HepG2 (cell line): ENCODE data around the gene IQCE. TPM values are rescaled to one million over a fixed set of nuclear protein-coding genes. Genes with fewer than 3 reads are reported as not detected.

ENCODE experiments used
- DPF2 ChIP-seq: sonication (generic); formaldehyde crosslinking; IDR thresholded peaks from 2 replicates; pipeline ENCODE4 v1.4.0; 2020; ENCODE audit warnings: mild to moderate bottlenecking, low read depth, missing genetic modification reagents, borderline replicate concordance
- EHMT2 ChIP-seq: fragments of 200-600 bp; sonication (generic); IDR thresholded peaks from 2 replicates; pipeline ENCODE4 v1.7.0; 2017; ENCODE audit warnings: antibody characterized with exemption, low read depth, low read length, borderline replicate concordance
- FOXO1 ChIP-seq: sonication (generic); formaldehyde crosslinking; IDR thresholded peaks from 2 replicates; pipeline ENCODE4 v1.4.0; 2020; ENCODE audit warnings: missing genetic modification reagents
- GFI1 ChIP-seq: sonication (generic); formaldehyde crosslinking; IDR thresholded peaks from 2 replicates; pipeline ENCODE4 v1.5.0; 2020; ENCODE audit warnings: missing genetic modification reagents, mild to moderate bottlenecking, borderline replicate concordance
- HMGA1 ChIP-seq: sonication (generic); formaldehyde crosslinking; conservative IDR thresholded peaks from 2 replicates; pipeline ENCODE4 v1.4.0; 2020; ENCODE audit warnings: missing genetic modification reagents
- HOXD1 ChIP-seq: sonication (generic); formaldehyde crosslinking; IDR thresholded peaks from 2 replicates; pipeline ENCODE4 v1.5.0; 2020; ENCODE audit warnings: missing genetic modification reagents
- MED13 ChIP-seq: sonication (generic); formaldehyde crosslinking; IDR thresholded peaks from 2 replicates; pipeline ENCODE4 v1.5.0; 2020; ENCODE audit warnings: missing genetic modification reagents
- NFE2 ChIP-seq: sonication (generic); formaldehyde crosslinking; IDR thresholded peaks from 2 replicates; pipeline ENCODE4 v1.4.0; 2020; ENCODE audit warnings: missing genetic modification reagents
- PAF1 ChIP-seq: IDR thresholded peaks from 2 replicates; pipeline ENCODE4 v1.6.1; 2016; ENCODE audit warnings: missing genetic modification reagents, missing compliant biosample characterization
- PBX2 ChIP-seq: IDR thresholded peaks from 2 replicates; pipeline ENCODE4 v1.6.1; 2016; ENCODE audit warnings: control low read depth
- PITX1 ChIP-seq: sonication (generic); formaldehyde crosslinking; IDR thresholded peaks from 2 replicates; pipeline ENCODE4 v1.5.1; 2020; ENCODE audit warnings: mild to moderate bottlenecking, missing genetic modification reagents
- RFXANK ChIP-seq: IDR thresholded peaks from 2 replicates; pipeline ENCODE4 v1.6.1; 2016
- SAFB2 ChIP-seq: sonication (generic); formaldehyde crosslinking; IDR thresholded peaks from 2 replicates; pipeline ENCODE4 v1.5.1; 2020; ENCODE audit warnings: missing genetic modification reagents, low read depth, mild to moderate bottlenecking, borderline replicate concordance
- SNRNP70 ChIP-seq: fragments of 200-400 bp; formaldehyde crosslinking; IDR thresholded peaks from 2 replicates; pipeline ENCODE4 v1.6.1; 2017; ENCODE audit warnings: mild to moderate bottlenecking, low read depth, low read length, moderate library complexity
- SP2 ChIP-seq: sonication (generic); formaldehyde crosslinking; IDR thresholded peaks from 2 replicates; pipeline ENCODE4 v1.5.1; 2020; ENCODE audit warnings: mild to moderate bottlenecking, missing genetic modification reagents
- THAP11 ChIP-seq: IDR thresholded peaks from 2 replicates; pipeline ENCODE4 v1.6.1; 2016; ENCODE audit warnings: missing biosample characterization, missing genetic modification reagents
- THRA ChIP-seq: sonication (generic); formaldehyde crosslinking; IDR thresholded peaks from 2 replicates; pipeline ENCODE4 v1.4.0; 2020; ENCODE audit warnings: missing genetic modification reagents, borderline replicate concordance
- ZBTB26 ChIP-seq: IDR thresholded peaks from 2 replicates; pipeline ENCODE4 v1.6.1; 2016; ENCODE audit warnings: missing compliant biosample characterization, missing genetic modification reagents, borderline replicate concordance
- ZBTB7B ChIP-seq: sonication (generic); formaldehyde crosslinking; IDR thresholded peaks from 2 replicates; pipeline ENCODE4 v1.4.0; 2020; ENCODE audit warnings: missing genetic modification reagents
- ZKSCAN8 ChIP-seq: IDR thresholded peaks from 2 replicates; pipeline ENCODE4 v1.6.1; 2016; ENCODE audit warnings: borderline replicate concordance, missing genetic modification reagents, missing compliant biosample characterization
- ZMAT3 ChIP-seq: sonication (generic); formaldehyde crosslinking; conservative IDR thresholded peaks from 2 replicates; pipeline ENCODE4 v1.7.0; 2021; ENCODE audit warnings: missing genetic modification reagents
- ZNF143 ChIP-seq: sonication (generic); formaldehyde crosslinking; IDR thresholded peaks from 2 replicates; pipeline ENCODE4 v1.4.0; 2020; ENCODE audit warnings: missing genetic modification reagents
- ZNF160 ChIP-seq: sonication (generic); formaldehyde crosslinking; IDR thresholded peaks from 2 replicates; pipeline ENCODE4 v1.8.0; 2022; ENCODE audit warnings: mild to moderate bottlenecking, inconsistent platforms, missing genetic modification reagents
- ZNF224 ChIP-seq: sonication (generic); formaldehyde crosslinking; IDR thresholded peaks from 2 replicates; pipeline ENCODE4 v1.5.0; 2020; ENCODE audit warnings: mild to moderate bottlenecking, missing genetic modification reagents
- ZNF564 ChIP-seq: sonication (generic); formaldehyde crosslinking; IDR thresholded peaks from 2 replicates; pipeline ENCODE4 v1.8.1; 2023; ENCODE audit warnings: mild to moderate bottlenecking, missing genetic modification reagents
- ZNF792 ChIP-seq: IDR thresholded peaks from 2 replicates; pipeline ENCODE4 v1.6.1; 2016
- ZNF883 ChIP-seq: sonication (generic); formaldehyde crosslinking; IDR thresholded peaks from 2 replicates; pipeline ENCODE4 v1.5.1; 2020; ENCODE audit warnings: mild to moderate bottlenecking, missing genetic modification reagents; ENCODE audit errors: not compliant biosample characterization
- polyA plus RNA-seq, 8 experiments: library from polyadenylated mRNA; depleted of rRNA in 3 of 8; stranded (reverse) in 7 of 8; unstranded in 1 of 8; fragments of >200 nt; fragmentation: Illumina TruSeq in 4 of 8; extraction: Trizol in 4 of 8; gene quantifications; 2 replicates each; pipeline versions ENCODE4 v1.2.1 to v1.2.3, GENCODE V29; 2011 to 2016; ENCODE audit warnings: low read depth in 4 of 8, missing spikeins in 1 of 8, mixed read lengths in 1 of 8; ENCODE audit not compliant: insufficient read depth in 1 of 8
- total RNA-seq, 5 experiments: library from RNA; depleted of rRNA; stranded (reverse); fragments of >200 nt; fragmentation: Illumina TruSeq; extraction: Trizol; gene quantifications; 2 replicates each; pipeline ENCODE4 v1.2.3, GENCODE V29; 2016; ENCODE audit warnings: low read depth in 1 of 5

IQCE gene
- total and polyA plus RNA-seq, 2 of the 13 experiments (the other 11 are each of a cell fraction or from before 2014, with no cell fraction given), result 1.5 to 2.5 TPM

GRCh38 chr7:2621948-2622640 is 63.3 kb downstream of the IQCE start (continued):
- TF ChIP-seq THRA (CRISPR knock-in tag) (peak; percentile 80; the same call in 1 of the 2 replicates), NFE2 (CRISPR knock-in tag) (no peak), EHMT2 (no peak), ZBTB7B (CRISPR knock-in tag) (peak; percentile 93), HOXD1 (CRISPR knock-in tag) (peak; percentile 59; the same call in 1 of the 2 replicates), ZNF883 (CRISPR knock-in tag) (no peak), ZNF143 (peak; percentile 78), FOXO1 (peak; percentile 68; the same call in 1 of the 2 replicates), ZMAT3 (peak; percentile 77), SNRNP70 (no peak), ZNF160 (no peak), RFXANK (CRISPR knock-in tag) (no peak), DPF2 (CRISPR knock-in tag) (peak; percentile 81), SP2 (peak; percentile 45; the same call in 1 of the 2 replicates), ZKSCAN8 (CRISPR knock-in tag) (0 out of 2 replicates have a peak, but pooled peaks have one; percentile 55), ZBTB26 (CRISPR knock-in tag) (no peak; the same call in 1 of the 2 replicates), PBX2 (no peak), PITX1 (CRISPR knock-in tag) (peak; percentile 68; the same call in 1 of the 2 replicates), SAFB2 (CRISPR knock-in tag) (no peak; the same call in 1 of the 2 replicates), ZNF224 (CRISPR knock-in tag) (no peak), ZNF564 (CRISPR knock-in tag) (0 out of 2 replicates have a peak, but pooled peaks have one; percentile 60), GFI1 (CRISPR knock-in tag) (peak; percentile 87), THAP11 (CRISPR knock-in tag) (peak; percentile 69), HMGA1 (no peak), ZNF792 (peak; percentile 67; the same call in 1 of the 2 replicates), MED13 (peak; percentile 53; the same call in 1 of the 2 replicates), PAF1 (no peak)
